K562 (cell line): ENCODE data around the gene SLC23A2.

Experiments
- CHCHD3 ChIP-seq: fragments of 250-450 bp; sonication (Bioruptor Pico); IDR thresholded peaks from 2 replicates; pipeline ENCODE4 v2.1.2; 2022; ENCODE audit warnings: mild to moderate bottlenecking
- EZH2 ChIP-seq: IDR thresholded peaks from 2 replicates; pipeline ENCODE4 v1.6.1; 2012; ENCODE audit warnings: low read depth, mild to moderate bottlenecking, inconsistent platforms, low read length, borderline replicate concordance
- HNRNPL ChIP-seq: fragments of 200-400 bp; formaldehyde crosslinking; IDR thresholded peaks from 2 replicates; pipeline ENCODE4 v1.6.1; 2017; ENCODE audit warnings: low read depth, mild to moderate bottlenecking, low read length
- HSF4 ChIP-seq: fragments of 250-450 bp; sonication (Bioruptor Pico); IDR thresholded peaks from 2 replicates; pipeline ENCODE4 v2.1.2; 2022; ENCODE audit warnings: mild to moderate bottlenecking, moderate library complexity, borderline replicate concordance
- NFYB ChIP-seq: IDR thresholded peaks from 2 replicates; pipeline ENCODE4 v1.6.1; 2011; ENCODE audit warnings: mild to moderate bottlenecking, moderate library complexity; ENCODE audit not compliant: insufficient read length; ENCODE audit errors: extremely low read depth
- POLR2A ChIP-seq: fragments of 450-650 bp; conservative IDR thresholded peaks from 2 replicates; pipeline ENCODE4 v1.6.1; 2016
- RBM15 ChIP-seq: fragments of 200-400 bp; formaldehyde crosslinking; IDR thresholded peaks from 2 replicates; pipeline ENCODE4 v1.6.1; 2018; ENCODE audit warnings: mild to moderate bottlenecking, low read length, moderate library complexity; ENCODE audit not compliant: insufficient read depth
- XRCC3 ChIP-seq: fragments of 450-650 bp; IDR thresholded peaks from 2 replicates; pipeline ENCODE4 v1.6.1; 2017; ENCODE audit warnings: mild to moderate bottlenecking, moderate library complexity
- ZFP36 ChIP-seq: fragments of 150-350 bp; IDR thresholded peaks from 2 replicates; pipeline ENCODE4 v1.6.1; 2018; ENCODE audit warnings: low read length, low read depth; ENCODE audit not compliant: partially characterized antibody
- ZNF174 ChIP-seq: fragments of 250-450 bp; sonication (Bioruptor Pico); IDR thresholded peaks from 2 replicates; pipeline ENCODE4 v1.4.0; 2020; ENCODE audit warnings: mild to moderate bottlenecking
- ZNF232 ChIP-seq: sonication (generic); formaldehyde crosslinking; IDR thresholded peaks from 2 replicates; pipeline ENCODE4 v1.8.0; 2022; ENCODE audit warnings: mild to moderate bottlenecking, missing genetic modification reagents
- ZNF263 ChIP-seq: sonication (generic); formaldehyde crosslinking; IDR thresholded peaks from 2 replicates; pipeline ENCODE4 v1.8.0; 2022; ENCODE audit warnings: mild to moderate bottlenecking, missing genetic modification reagents, borderline replicate concordance

GRCh38 chr20:4905613-4906012 lies 95.7 kb downstream of the SLC23A2 start:
- TF ChIP-seq CHCHD3 (no peak), HNRNPL (no peak), XRCC3 (no peak), ZFP36 (no peak), RBM15 (no peak), POLR2A (no peak), EZH2 (no peak), NFYB (no peak), HSF4 (CRISPR knock-in tag) (no peak), ZNF232 (CRISPR knock-in tag) (no peak), ZNF263 (CRISPR knock-in tag) (no peak), ZNF174 (CRISPR knock-in tag) (no peak)
